A549 (cell line): ENCODE measurements around the gene RPS21. TPM values are rescaled to one million over a fixed set of nuclear protein-coding genes. Genes with fewer than 3 reads are reported as not detected.
A peak's percentile ranks its signal among the peaks of the same experiment; 100 is the strongest.

Experiments
- BHLHE40 ChIP-seq: IDR thresholded peaks from 2 replicates; pipeline ENCODE4 v1.6.1; 2012; ENCODE audit warnings: low read depth, low read length, inconsistent platforms
- CHD4 ChIP-seq: fragments of 200-600 bp; sonication (generic); IDR thresholded peaks from 2 replicates; pipeline ENCODE4 v1.6.1; 2016; ENCODE audit warnings: antibody characterized with exemption, mild to moderate bottlenecking, borderline replicate concordance
- ESRRA ChIP-seq: fragments of 150-350 bp; IDR thresholded peaks from 2 replicates; pipeline ENCODE4 v1.6.1; 2014; ENCODE audit warnings: mild to moderate bottlenecking, low read length, borderline replicate concordance
- HDAC2 ChIP-seq: fragments of 200-600 bp; sonication (generic); IDR thresholded peaks from 2 replicates; pipeline ENCODE4 v1.6.1; 2016
- HOXA7 ChIP-seq: fragments of 250-450 bp; sonication (Bioruptor Pico); IDR thresholded peaks from 2 replicates; pipeline ENCODE4 v1.5.0; 2020; ENCODE audit warnings: mild to moderate bottlenecking, moderate library complexity
- HOXB5 ChIP-seq: fragments of 250-450 bp; sonication (Bioruptor Pico); IDR thresholded peaks from 2 replicates; pipeline ENCODE4 v1.5.0; 2020; ENCODE audit warnings: mild to moderate bottlenecking, moderate library complexity
- JUN ChIP-seq, 2 experiments: fragments of >200 bp; sonication (Bioruptor Twin); formaldehyde crosslinking; IDR thresholded peaks; 2 replicates in 1 of 2; 3 replicates in 1 of 2; pipeline ENCODE4 v1.6.1; 2016 to 2017
- KDM1A ChIP-seq: fragments of 200-600 bp; sonication (generic); IDR thresholded peaks from 2 replicates; pipeline ENCODE4 v1.6.1; 2016; ENCODE audit warnings: low read depth, mild to moderate bottlenecking
- MAFK ChIP-seq: fragments of 450-650 bp; IDR thresholded peaks from 2 replicates; pipeline ENCODE4 v1.6.1; 2014; ENCODE audit not compliant: partially characterized antibody
- MYC ChIP-seq: IDR thresholded peaks from 2 replicates; pipeline ENCODE4 v1.6.1; 2012; ENCODE audit warnings: mild to moderate bottlenecking, inconsistent platforms, low read length, improper control_type of control experiment, borderline replicate concordance
- NPAS2 ChIP-seq: fragments of 250-450 bp; sonication (Bioruptor Pico); IDR thresholded peaks from 2 replicates; pipeline ENCODE4 v1.8.0; 2022; ENCODE audit warnings: mild to moderate bottlenecking, moderate library complexity, borderline replicate concordance
- POLR2A ChIP-seq: IDR thresholded peaks from 2 replicates; pipeline ENCODE4 v1.6.1; 2012; ENCODE audit warnings: mild to moderate bottlenecking, low read length
- POLR2AphosphoS2 ChIP-seq: conservative IDR thresholded peaks from 2 replicates; pipeline ENCODE4 v1.6.1; 2012; ENCODE audit warnings: low read length, improper control_type of control experiment, inconsistent platforms
- RAD21 ChIP-seq, 2 experiments: fragments of >200 bp in 1 of 2; sonication (Bioruptor Twin) in 1 of 2; formaldehyde crosslinking in 1 of 2; IDR thresholded peaks in 1 of 2; conservative IDR thresholded peaks in 1 of 2; 2 replicates in 1 of 2; 3 replicates in 1 of 2; pipeline ENCODE4 v1.6.1; 2012 to 2018; ENCODE audit warnings: inconsistent platforms in 1 of 2
- RFX5 ChIP-seq: fragments of 450-650 bp; IDR thresholded peaks from 2 replicates; pipeline ENCODE4 v1.7.1; 2014; ENCODE audit warnings: antibody characterized with exemption, mild to moderate bottlenecking, moderate library complexity
- RNF2 ChIP-seq: fragments of 200-600 bp; sonication (generic); IDR thresholded peaks from 2 replicates; pipeline ENCODE4 v1.6.1; 2016; ENCODE audit warnings: low read depth, mild to moderate bottlenecking, antibody characterized with exemption, moderate library complexity, borderline replicate concordance
- SMC3 ChIP-seq: fragments of >200 bp; sonication (Bioruptor Twin); formaldehyde crosslinking; IDR thresholded peaks from 3 replicates; pipeline ENCODE4 v1.6.1; 2018; ENCODE audit warnings: inconsistent platforms
- SREBF2 ChIP-seq: fragments of 450-650 bp; IDR thresholded peaks from 2 replicates; pipeline ENCODE4 v1.6.1; 2014; ENCODE audit warnings: mild to moderate bottlenecking, moderate library complexity
- TP53 ChIP-seq: fragments of 250-450 bp; sonication (Bioruptor Pico); IDR thresholded peaks from 2 replicates; pipeline ENCODE4 v1.5.0; 2021; ENCODE audit warnings: mild to moderate bottlenecking, moderate library complexity
- ZC3H11A ChIP-seq: fragments of 450-650 bp; IDR thresholded peaks from 2 replicates; pipeline ENCODE4 v1.6.1; 2014; ENCODE audit warnings: antibody characterized with exemption, mild to moderate bottlenecking
- ZFP36 ChIP-seq: fragments of 450-650 bp; IDR thresholded peaks from 2 replicates; pipeline ENCODE4 v1.6.1; 2014; ENCODE audit warnings: borderline replicate concordance; ENCODE audit not compliant: partially characterized antibody
- polyA plus RNA-seq, 4 experiments: library from polyadenylated mRNA; depleted of rRNA in 3 of 4; stranded (reverse); fragments of >200 nt; fragmentation: RNase III in 1 of 4; extraction: RNeasy Plus Mini Kit Qiagen cat#74134 plus additional on column Dnase treatment in 1 of 4; gene quantifications; 2 replicates in 3 of 4; 3 replicates in 1 of 4; pipeline ENCODE4 v1.2.3, GENCODE V29; 2011 to 2017
- TF ChIP-seq, protein P1 (sequence below): IDR thresholded peaks from 2 replicates; pipeline ENCODE4 v1.6.1; 2012
- TF ChIP-seq, protein P2 (sequence below): fragments of 150-350 bp; IDR thresholded peaks from 2 replicates; pipeline ENCODE4 v1.6.1; 2014; ENCODE audit warnings: low read depth, mild to moderate bottlenecking, low read length
- TF ChIP-seq, protein P3 (sequence below): fragments of 250-450 bp; sonication (Bioruptor Pico); IDR thresholded peaks from 2 replicates; pipeline ENCODE4 v1.5.0; 2020; ENCODE audit warnings: low read depth, mild to moderate bottlenecking, moderate library complexity
- TF ChIP-seq, protein P4 (sequence below): fragments of 450-650 bp; IDR thresholded peaks from 2 replicates; pipeline ENCODE4 v1.6.1; 2014; ENCODE audit warnings: antibody characterized with exemption
- TF ChIP-seq, protein P5 (sequence below): fragments of >200 bp; sonication (Bioruptor Twin); formaldehyde crosslinking; IDR thresholded peaks from 3 replicates; pipeline ENCODE4 v1.5.1; 2016
- TF ChIP-seq, protein P6 (sequence below): fragments of >200 bp; sonication (Bioruptor Twin); formaldehyde crosslinking; IDR thresholded peaks from 3 replicates; pipeline ENCODE4 v1.6.1; 2016
- TF ChIP-seq, protein P7 (sequence below): IDR thresholded peaks from 2 replicates; pipeline ENCODE4 v1.6.1; 2012

The RPS21 gene
- polyA plus RNA-seq, 2 of the 4 experiments (the other 2 are of a cell fraction): 2,862 to 4,026 TPM

DNA sequence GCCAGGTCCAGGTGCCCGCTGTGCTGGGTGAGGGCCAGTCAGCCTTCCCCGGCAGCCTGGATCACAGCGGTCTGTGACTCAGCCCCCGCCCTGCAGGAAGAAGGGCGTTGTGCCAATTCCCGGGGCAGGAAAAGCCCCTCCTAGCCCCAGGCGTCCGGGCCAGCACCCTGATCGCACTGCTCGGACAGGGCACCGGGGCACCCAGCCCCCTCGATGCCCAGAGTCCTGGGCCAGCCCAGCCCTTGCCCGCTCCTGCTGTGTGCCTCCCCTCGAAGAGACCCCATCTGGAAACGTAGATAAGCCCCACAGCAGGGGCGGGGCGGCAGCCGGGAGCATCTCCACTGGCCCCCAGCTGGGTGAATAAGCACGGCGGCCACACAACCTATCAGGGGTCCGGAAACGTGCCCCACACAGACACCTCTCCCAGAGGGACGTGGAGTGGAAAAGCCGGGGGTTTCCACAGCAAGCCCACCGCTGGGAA lies 29.7 kb upstream of the RPS21 start (continued):
- TF ChIP-seq, protein P1, sequence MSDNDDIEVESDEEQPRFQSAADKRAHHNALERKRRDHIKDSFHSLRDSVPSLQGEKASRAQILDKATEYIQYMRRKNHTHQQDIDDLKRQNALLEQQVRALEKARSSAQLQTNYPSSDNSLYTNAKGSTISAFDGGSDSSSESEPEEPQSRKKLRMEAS: peak; percentile 50
- 0 out of 2 replicates have a peak, but pooled peaks have one; percentile 20 for TF ChIP-seq POLR2A
- TF ChIP-seq SMC3: no peak
- TF ChIP-seq TP53: no peak
- no peak for TF ChIP-seq POLR2AphosphoS2
- TF ChIP-seq, protein P2, sequence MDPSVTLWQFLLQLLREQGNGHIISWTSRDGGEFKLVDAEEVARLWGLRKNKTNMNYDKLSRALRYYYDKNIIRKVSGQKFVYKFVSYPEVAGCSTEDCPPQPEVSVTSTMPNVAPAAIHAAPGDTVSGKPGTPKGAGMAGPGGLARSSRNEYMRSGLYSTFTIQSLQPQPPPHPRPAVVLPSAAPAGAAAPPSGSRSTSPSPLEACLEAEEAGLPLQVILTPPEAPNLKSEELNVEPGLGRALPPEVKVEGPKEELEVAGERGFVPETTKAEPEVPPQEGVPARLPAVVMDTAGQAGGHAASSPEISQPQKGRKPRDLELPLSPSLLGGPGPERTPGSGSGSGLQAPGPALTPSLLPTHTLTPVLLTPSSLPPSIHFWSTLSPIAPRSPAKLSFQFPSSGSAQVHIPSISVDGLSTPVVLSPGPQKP: no peak
- no peak for TF ChIP-seq BHLHE40
- TF ChIP-seq, protein P3, sequence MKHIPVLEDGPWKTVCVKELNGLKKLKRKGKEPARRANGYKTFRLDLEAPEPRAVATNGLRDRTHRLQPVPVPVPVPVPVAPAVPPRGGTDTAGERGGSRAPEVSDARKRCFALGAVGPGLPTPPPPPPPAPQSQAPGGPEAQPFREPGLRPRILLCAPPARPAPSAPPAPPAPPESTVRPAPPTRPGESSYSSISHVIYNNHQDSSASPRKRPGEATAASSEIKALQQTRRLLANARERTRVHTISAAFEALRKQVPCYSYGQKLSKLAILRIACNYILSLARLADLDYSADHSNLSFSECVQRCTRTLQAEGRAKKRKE (CRISPR knock-in tag): peak; percentile 11; the same call in 1 of the 2 replicates
- TF ChIP-seq, protein P4, sequence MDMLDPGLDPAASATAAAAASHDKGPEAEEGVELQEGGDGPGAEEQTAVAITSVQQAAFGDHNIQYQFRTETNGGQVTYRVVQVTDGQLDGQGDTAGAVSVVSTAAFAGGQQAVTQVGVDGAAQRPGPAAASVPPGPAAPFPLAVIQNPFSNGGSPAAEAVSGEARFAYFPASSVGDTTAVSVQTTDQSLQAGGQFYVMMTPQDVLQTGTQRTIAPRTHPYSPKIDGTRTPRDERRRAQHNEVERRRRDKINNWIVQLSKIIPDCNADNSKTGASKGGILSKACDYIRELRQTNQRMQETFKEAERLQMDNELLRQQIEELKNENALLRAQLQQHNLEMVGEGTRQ: no peak
- TF ChIP-seq MYC: 0 out of 2 replicates have a peak, but pooled peaks have one; percentile 20
- TF ChIP-seq RFX5: no peak
- TF ChIP-seq JUN (IDR thresholded peaks at IDR 0.05): no peak
- no peak for TF ChIP-seq CHD4
- TF ChIP-seq HDAC2: no peak
- no peak for TF ChIP-seq NPAS2 (CRISPR knock-in tag)
- no peak for TF ChIP-seq SREBF2
- no peak for TF ChIP-seq ZFP36
- TF ChIP-seq, protein P5, sequence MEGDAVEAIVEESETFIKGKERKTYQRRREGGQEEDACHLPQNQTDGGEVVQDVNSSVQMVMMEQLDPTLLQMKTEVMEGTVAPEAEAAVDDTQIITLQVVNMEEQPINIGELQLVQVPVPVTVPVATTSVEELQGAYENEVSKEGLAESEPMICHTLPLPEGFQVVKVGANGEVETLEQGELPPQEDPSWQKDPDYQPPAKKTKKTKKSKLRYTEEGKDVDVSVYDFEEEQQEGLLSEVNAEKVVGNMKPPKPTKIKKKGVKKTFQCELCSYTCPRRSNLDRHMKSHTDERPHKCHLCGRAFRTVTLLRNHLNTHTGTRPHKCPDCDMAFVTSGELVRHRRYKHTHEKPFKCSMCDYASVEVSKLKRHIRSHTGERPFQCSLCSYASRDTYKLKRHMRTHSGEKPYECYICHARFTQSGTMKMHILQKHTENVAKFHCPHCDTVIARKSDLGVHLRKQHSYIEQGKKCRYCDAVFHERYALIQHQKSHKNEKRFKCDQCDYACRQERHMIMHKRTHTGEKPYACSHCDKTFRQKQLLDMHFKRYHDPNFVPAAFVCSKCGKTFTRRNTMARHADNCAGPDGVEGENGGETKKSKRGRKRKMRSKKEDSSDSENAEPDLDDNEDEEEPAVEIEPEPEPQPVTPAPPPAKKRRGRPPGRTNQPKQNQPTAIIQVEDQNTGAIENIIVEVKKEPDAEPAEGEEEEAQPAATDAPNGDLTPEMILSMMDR: no peak
- TF ChIP-seq KDM1A: no peak
- TF ChIP-seq ESRRA: no peak
- TF ChIP-seq RAD21 (conservative IDR thresholded peaks at IDR 0.05 in 1 of 2, IDR thresholded peaks at IDR 0.05 in 1 of 2): peak in 1 of 2 experiments; percentile 12; a peak in 1 of 5 replicates
- TF ChIP-seq HOXA7 (CRISPR knock-in tag): no peak
- no peak for TF ChIP-seq MAFK
- TF ChIP-seq RNF2: no peak
- TF ChIP-seq HOXB5 (CRISPR knock-in tag): peak; percentile 61; the same call in 1 of the 2 replicates
- TF ChIP-seq, protein P6, sequence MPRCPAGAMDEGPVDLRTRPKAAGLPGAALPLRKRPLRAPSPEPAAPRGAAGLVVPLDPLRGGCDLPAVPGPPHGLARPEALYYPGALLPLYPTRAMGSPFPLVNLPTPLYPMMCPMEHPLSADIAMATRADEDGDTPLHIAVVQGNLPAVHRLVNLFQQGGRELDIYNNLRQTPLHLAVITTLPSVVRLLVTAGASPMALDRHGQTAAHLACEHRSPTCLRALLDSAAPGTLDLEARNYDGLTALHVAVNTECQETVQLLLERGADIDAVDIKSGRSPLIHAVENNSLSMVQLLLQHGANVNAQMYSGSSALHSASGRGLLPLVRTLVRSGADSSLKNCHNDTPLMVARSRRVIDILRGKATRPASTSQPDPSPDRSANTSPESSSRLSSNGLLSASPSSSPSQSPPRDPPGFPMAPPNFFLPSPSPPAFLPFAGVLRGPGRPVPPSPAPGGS: no peak
- TF ChIP-seq, protein P7, sequence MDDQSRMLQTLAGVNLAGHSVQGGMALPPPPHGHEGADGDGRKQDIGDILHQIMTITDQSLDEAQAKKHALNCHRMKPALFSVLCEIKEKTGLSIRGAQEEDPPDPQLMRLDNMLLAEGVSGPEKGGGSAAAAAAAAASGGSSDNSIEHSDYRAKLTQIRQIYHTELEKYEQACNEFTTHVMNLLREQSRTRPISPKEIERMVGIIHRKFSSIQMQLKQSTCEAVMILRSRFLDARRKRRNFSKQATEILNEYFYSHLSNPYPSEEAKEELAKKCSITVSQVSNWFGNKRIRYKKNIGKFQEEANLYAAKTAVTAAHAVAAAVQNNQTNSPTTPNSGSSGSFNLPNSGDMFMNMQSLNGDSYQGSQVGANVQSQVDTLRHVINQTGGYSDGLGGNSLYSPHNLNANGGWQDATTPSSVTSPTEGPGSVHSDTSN: no peak
- TF ChIP-seq ZC3H11A: no peak
